ENCODE results near the gene RASA3. TPM values are rescaled to one million over a fixed set of nuclear protein-coding genes. Genes with fewer than 3 reads are reported as not detected.

RASA3 gene
- total RNA-seq, 1 experiment from 2014 or later: 9.1 TPM

GRCh38 chr13:114142137-114142550, 9.7 kb upstream of the RASA3 start:
- Histone ChIP-seq H3K9ac (ENCODE audit: low read length) (no peak overlapping the region), H3F3A (ENCODE audit: low read length, unreplicated experiment) (no peaks in the 10 kb centered on the region), H4K20me1 (ENCODE audit: low read length) (no peaks in the 10 kb centered on the region), H3K4me1 (ENCODE audit: insufficient read depth, low read length) (no peaks in the 10 kb centered on the region), H3K4me3 (ENCODE audit: low read length) (no peak overlapping the region), H3K79me2 (ENCODE audit: low read length) (no peaks in the 10 kb centered on the region), H2AFZ (ENCODE audit: low read length) (no peak overlapping the region), H3K9me2 (replicated peaks; ENCODE audit: low read length) (no peaks in the 10 kb centered on the region), H3K27me3 (ENCODE audit: low read length) (no peaks in the 10 kb centered on the region), H3K4me2 (ENCODE audit: low read length) (no peak overlapping the region), H3K9me3 (ENCODE audit: low read length) (no peaks in the 10 kb centered on the region), H3K36me3 (ENCODE audit: low read depth, low read length) (no peaks in the 10 kb centered on the region), H3K27ac (ENCODE audit: low read length) (no peak overlapping the region)
- CTCF ChIA-PET: no interaction called here
- intact Hi-C loops (cut with micrococcal nuclease): no loop called here
- no TSS peak for BruUV-seq (replicated peaks)
- ATAC-seq (no peak), DNase-seq (no peak)
- no peak for TF ChIP-seq EZH2 (IDR thresholded peaks at IDR 0.05; ENCODE audit: low read length, unreplicated experiment)
- no peak for TF ChIP-seq EZH2phosphoT487 (IDR thresholded peaks at IDR 0.05; ENCODE audit: borderline replicate concordance, low read length)
- no peak for TF ChIP-seq CTCF (conservative IDR thresholded peaks at IDR 0.05; ENCODE audit: low read depth, low read length)
- POLR2A ChIA-PET (ENCODE audit: unreplicated experiment): no interaction called here

- no peak for ATAC-seq
- POLR2A ChIA-PET (ENCODE audit: unreplicated experiment): no interaction called here
Measured at GRCh38 chr13:114141261-114141996, 9.0 kb upstream of the RASA3 start.

More at GRCh38 chr13:114141261-114141996, 9.0 kb upstream of the RASA3 start:
- H3F3A ChIP-seq (ENCODE audit: low read length, unreplicated experiment): no peaks in the 10 kb centered on the region
- no peaks in the 10 kb centered on the region for H4K20me1 ChIP-seq (ENCODE audit: low read length)
- H3K27ac ChIP-seq (ENCODE audit: low read length): no peak overlapping the region
- BruUV-seq (replicated peaks): no TSS peak
- intact Hi-C loops (cut with micrococcal nuclease): no loop called here
- H2AFZ ChIP-seq (ENCODE audit: low read length): no peak overlapping the region
- no peaks in the 10 kb centered on the region for H3K27me3 ChIP-seq (ENCODE audit: low read length)
- H3K36me3 ChIP-seq (ENCODE audit: low read depth, low read length): no peaks in the 10 kb centered on the region
- no peak overlapping the region for H3K9ac ChIP-seq (ENCODE audit: low read length)
- no peak overlapping the region for H3K4me3 ChIP-seq (ENCODE audit: low read length)
- no peak for DNase-seq
- H3K9me3 ChIP-seq (ENCODE audit: low read length): no peaks in the 10 kb centered on the region
- no peak overlapping the region for H3K4me2 ChIP-seq (ENCODE audit: low read length)
- no peaks in the 10 kb centered on the region for H3K9me2 ChIP-seq (replicated peaks; ENCODE audit: low read length)
- H3K4me1 ChIP-seq (ENCODE audit: insufficient read depth, low read length): no peaks in the 10 kb centered on the region
- TF ChIP-seq EZH2 (IDR thresholded peaks at IDR 0.05; ENCODE audit: low read length, unreplicated experiment): no peak
- TF ChIP-seq CTCF (conservative IDR thresholded peaks at IDR 0.05; ENCODE audit: low read depth, low read length): no peak
- TF ChIP-seq EZH2phosphoT487 (IDR thresholded peaks at IDR 0.05; ENCODE audit: borderline replicate concordance, low read length): no peak
- no peaks in the 10 kb centered on the region for H3K79me2 ChIP-seq (ENCODE audit: low read length)
- CTCF ChIA-PET: no interaction called here
